Mammary epithelial cell (primary cell): ENCODE measurements around the gene CRYBG3.

Experiments
- CTCF ChIP-seq, 2 donors: IDR thresholded peaks in 1 of 2; conservative IDR thresholded peaks in 1 of 2; 2 replicates each; pipeline ENCODE4 v1.5.1; 2011 to 2012; ENCODE audit warnings: inconsistent platforms in 2 of 2, low read length in 2 of 2, mild to moderate bottlenecking in 2 of 2, control low read depth in 1 of 2, low read depth in 1 of 2; ENCODE audit not compliant: insufficient read depth in 1 of 2; ENCODE audit errors: extremely low read depth in 1 of 2
- EZH2 ChIP-seq: IDR thresholded peaks from 2 replicates; pipeline ENCODE4 v1.6.1; 2012; ENCODE audit warnings: low read length, inconsistent platforms, borderline replicate concordance

- no peak for TF ChIP-seq CTCF (conservative IDR thresholded peaks at IDR 0.05 in 1 of 2, IDR thresholded peaks at IDR 0.05 in 1 of 2; ENCODE audit: extremely low read depth in 1 of 2, insufficient read depth in 1 of 2, low read depth in 1 of 2, low read length in 2 of 2)
- no peak for TF ChIP-seq EZH2
These were observed 137.0 kb downstream of the CRYBG3 start for GRCh38 chr3:97958796-97959195.
